ENCODE data around the gene S100Z. TPM values are rescaled to one million over a fixed set of nuclear protein-coding genes. Genes with fewer than 3 reads are reported as not detected.
A peak's percentile ranks its signal among the peaks of the same experiment; 100 is the strongest.

The S100Z gene
- total and polyA plus RNA-seq, 8 donors: 0.08 to 0.89 TPM; not detected in 6

GRCh38 chr5:76866503-76866902 lies 16.7 kb downstream of the S100Z start:
- no peaks in the 10 kb centered on the region for H3K9me3 ChIP-seq
- H3K27me3 ChIP-seq: no peaks in the 10 kb centered on the region
- intact Hi-C loops (cut with DNase I; ENCODE audit: low total_unique reads): no loop called here
- no peaks in the 10 kb centered on the region for H3K36me3 ChIP-seq
- no peak for TF ChIP-seq CTCF (IDR thresholded peaks at IDR 0.05)
- TF ChIP-seq EP300 (IDR thresholded peaks at IDR 0.05): no peak
- TF ChIP-seq POLR2A (IDR thresholded peaks at IDR 0.05): no peak
- no peak for TF ChIP-seq POLR2AphosphoS5 (IDR thresholded peaks at IDR 0.05)
- H3K4me1 ChIP-seq: peaks cover 0 to 22% (median 4%) of the 10 kb centered on the region in 4 donors
- no peak overlapping the region for H3K4me3 ChIP-seq
- no peak overlapping the region for H3K27ac ChIP-seq
- no peak for DNase-seq
- WGBS, 5 donors: 86 to 95% (median 93%) methylated on average over 2 of the region's 2 CpGs

GRCh38 chr5:76867038-76867437 lies 17.2 kb downstream of the S100Z start:
- no peak for DNase-seq
- 70 to 86% (median 81%) methylated on average over 4 of the region's 4 CpGs for WGBS, 5 donors
- intact Hi-C loops (cut with DNase I; ENCODE audit: low total_unique reads): no loop called here
- TF ChIP-seq POLR2AphosphoS5 (IDR thresholded peaks at IDR 0.05): no peak
- TF ChIP-seq CTCF (IDR thresholded peaks at IDR 0.05): no peak
- TF ChIP-seq EP300 (IDR thresholded peaks at IDR 0.05): no peak
- TF ChIP-seq POLR2A (IDR thresholded peaks at IDR 0.05): no peak
- no peaks in the 10 kb centered on the region for H3K36me3 ChIP-seq
- no peak overlapping the region for H3K4me3 ChIP-seq
- no peaks in the 10 kb centered on the region for H3K27me3 ChIP-seq
- no peak overlapping the region for H3K27ac ChIP-seq
- peaks cover 0 to 22% (median 4%) of the 10 kb centered on the region in 4 donors for H3K4me1 ChIP-seq
- no peaks in the 10 kb centered on the region for H3K9me3 ChIP-seq

GRCh38 chr5:76867827-76868693 lies 18.2 kb downstream of the S100Z start:
- Histone ChIP-seq H3K27me3 (no peaks in the 10 kb centered on the region), H3K4me3 (no peak overlapping the region), H3K27ac (no peak overlapping the region), H3K36me3 (no peaks in the 10 kb centered on the region), H3K4me1 (peaks cover 0 to 12% (median under 1%) of the 10 kb centered on the region in 4 donors), H3K9me3 (no peaks in the 10 kb centered on the region)
- TF ChIP-seq POLR2A (IDR thresholded peaks at IDR 0.05) (no peak), EP300 (IDR thresholded peaks at IDR 0.05) (no peak), POLR2AphosphoS5 (IDR thresholded peaks at IDR 0.05) (no peak), CTCF (IDR thresholded peaks at IDR 0.05) (peak in 5 of 7 experiments; percentile 59 to 82 (median 70))
- peak; percentile 73 to 88 for DNase-seq
- WGBS, 5 donors: 48 to 68% (median 54%) methylated on average over 8 of the region's 8 CpGs
- intact Hi-C loops (cut with DNase I; ENCODE audit: low total_unique reads): no loop called here

- TF ChIP-seq EP300 (IDR thresholded peaks at IDR 0.05) (no peak), POLR2A (IDR thresholded peaks at IDR 0.05) (no peak), POLR2AphosphoS5 (IDR thresholded peaks at IDR 0.05) (no peak), CTCF (IDR thresholded peaks at IDR 0.05) (no peak)
- no peaks in the 10 kb centered on the region for H3K9me3 ChIP-seq
- H3K27ac ChIP-seq: no peak overlapping the region
- peaks cover 0 to 10% (median 0%) of the 10 kb centered on the region in 4 donors for H3K4me1 ChIP-seq
- H3K27me3 ChIP-seq: no peaks in the 10 kb centered on the region
- no peaks in the 10 kb centered on the region for H3K36me3 ChIP-seq
- no peak for DNase-seq
- no peak overlapping the region for H3K4me3 ChIP-seq
- intact Hi-C loops (cut with DNase I; ENCODE audit: low total_unique reads): loop anchor here (10.0 kb wide), 1 partner anchor 145 kb away; no protein-coding TSS in a partner anchor
- 73 to 79% (median 78%) methylated on average over 6 of the region's 6 CpGs for WGBS, 5 donors
Observed at GRCh38 chr5:76870046-76870445, 20.2 kb downstream of the S100Z start.

Measured in stomach (tissue), 9 donors.